Brain microvascular endothelial cell (primary cell): Measurements from ENCODE around the gene AREG.

Experiments
- DNase-seq: peaks from one replicate; pipeline ENCODE4 v3.0.0-alpha.2; 2020
- H3K27ac ChIP-seq: fragments of 250-450 bp; sonication (Bioruptor Pico); 2 replicates; pipeline ENCODE4 v1.5.1; 2020; ENCODE audit warnings: mild to moderate bottlenecking, moderate library complexity
- H3K27me3 ChIP-seq: fragments of 250-450 bp; sonication (Bioruptor Pico); replicated peaks from 2 replicates; pipeline ENCODE4 v1.5.1; 2020; ENCODE audit warnings: mild to moderate bottlenecking
- H3K36me3 ChIP-seq: fragments of 250-450 bp; sonication (Bioruptor Pico); replicated peaks from 2 replicates; pipeline ENCODE4 v1.5.1; 2020; ENCODE audit warnings: mild to moderate bottlenecking
- H3K4me3 ChIP-seq: 2 replicates; pipeline ENCODE4 v1.5.1; 2011; ENCODE audit warnings: low read depth, mild to moderate bottlenecking, control low read depth, low read length, moderate library complexity
- CTCF ChIP-seq: IDR thresholded peaks from 2 replicates; pipeline ENCODE4 v1.5.1; 2011; ENCODE audit warnings: low read depth, mild to moderate bottlenecking, moderate library complexity, low read length, control low read depth, inconsistent platforms; ENCODE audit errors: missing control alignments
- in situ Hi-C: cut with HindIII; loops from 2 replicates; pipeline ENCODE4 v1.10.0; 2017; ENCODE audit warnings: low sequenced_read_pairs, low pct_ligation_motif_present

Gene AREG

DNA sequence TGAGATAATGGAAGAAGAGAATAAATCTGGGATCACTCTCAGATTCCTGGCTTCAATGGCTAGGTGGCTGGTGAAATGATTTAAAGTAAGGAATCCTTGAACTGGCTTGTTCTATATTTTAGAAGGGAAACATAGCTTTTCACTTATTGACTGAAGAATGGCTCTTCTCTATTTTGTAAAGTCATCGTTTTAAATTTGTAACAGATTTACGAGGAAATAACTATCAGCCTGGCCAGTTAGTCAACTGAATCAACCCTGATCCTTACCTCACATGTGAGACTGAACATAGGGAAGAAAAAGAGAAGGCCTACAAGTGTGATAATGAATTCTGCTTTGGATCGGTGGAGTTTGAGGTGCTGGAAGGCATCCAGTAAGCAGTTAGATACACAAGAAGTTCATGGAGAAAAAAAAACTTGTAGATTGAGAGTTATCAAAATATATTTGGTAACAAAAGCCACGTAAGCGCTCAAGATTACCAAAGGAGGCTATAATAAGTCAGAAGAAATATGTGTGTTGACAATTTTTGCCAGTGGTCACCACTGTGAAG, 12.0 kb downstream of the AREG start:
- TF ChIP-seq CTCF = no peak
- DNase-seq = no peak
- H3K4me3 ChIP-seq = no peak overlapping the region
- in situ Hi-C loops = no loop called here
- no peaks in the 10 kb centered on the region for H3K27me3 ChIP-seq
- H3K27ac ChIP-seq = no peak overlapping the region
- no peaks in the 10 kb centered on the region for H3K36me3 ChIP-seq

DNA sequence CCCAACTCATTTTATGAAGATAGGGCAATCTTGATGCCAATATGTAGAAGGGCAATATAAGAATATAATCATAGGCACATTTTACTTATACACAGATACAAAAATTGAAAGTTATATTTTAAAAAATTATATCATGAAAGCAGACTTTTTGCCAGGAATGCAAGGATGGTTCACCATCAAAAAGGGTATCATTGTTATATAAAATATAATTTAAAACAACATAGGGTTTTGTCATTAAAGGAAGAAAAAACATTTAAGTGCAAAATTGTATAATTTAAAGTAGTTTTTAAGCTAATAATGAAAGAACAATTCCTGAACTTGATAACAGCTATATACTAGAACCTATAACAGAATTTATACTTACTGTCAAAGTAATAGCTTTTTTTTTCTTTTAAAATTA, 15.9 kb downstream of the AREG start:
- in situ Hi-C loops = no loop called here
- no peaks in the 10 kb centered on the region for H3K36me3 ChIP-seq

GRCh38 chr4:74463123-74463522, 18.2 kb downstream of the AREG start:
- no peaks in the 10 kb centered on the region for H3K36me3 ChIP-seq
- in situ Hi-C loops = no loop called here
- H3K27me3 ChIP-seq = no peaks in the 10 kb centered on the region
- H3K4me3 ChIP-seq = no peak overlapping the region
- H3K27ac ChIP-seq = no peak overlapping the region
- DNase-seq = no peak
- no peak for TF ChIP-seq CTCF

More for the DNA sequence above, 15.9 kb downstream of the AREG start:
- no peak for DNase-seq
- H3K4me3 ChIP-seq = no peak overlapping the region
- no peak for TF ChIP-seq CTCF
- no peaks in the 10 kb centered on the region for H3K27me3 ChIP-seq
- no peak overlapping the region for H3K27ac ChIP-seq

DNA sequence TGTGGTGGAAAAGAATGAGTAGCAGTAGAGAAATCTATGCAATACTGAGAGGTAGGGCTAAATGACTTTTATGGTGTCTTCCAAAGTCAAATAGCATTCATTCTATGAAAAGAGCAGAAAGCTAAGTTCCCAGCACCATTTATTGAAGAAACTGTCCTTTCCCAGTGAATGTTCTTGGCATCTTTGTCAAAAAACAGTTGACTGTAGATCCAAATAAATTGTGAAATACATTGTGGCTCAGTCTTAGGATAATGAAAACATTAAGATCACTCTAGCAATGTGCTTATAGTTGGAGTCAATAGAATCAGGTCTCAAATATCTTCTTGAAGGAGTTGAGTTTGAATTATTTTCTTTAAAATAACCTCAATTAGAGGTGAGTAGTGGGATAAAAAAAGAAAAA, 19.4 kb downstream of the AREG start:
- in situ Hi-C loops = no loop called here
- no peaks in the 10 kb centered on the region for H3K36me3 ChIP-seq

DNA sequence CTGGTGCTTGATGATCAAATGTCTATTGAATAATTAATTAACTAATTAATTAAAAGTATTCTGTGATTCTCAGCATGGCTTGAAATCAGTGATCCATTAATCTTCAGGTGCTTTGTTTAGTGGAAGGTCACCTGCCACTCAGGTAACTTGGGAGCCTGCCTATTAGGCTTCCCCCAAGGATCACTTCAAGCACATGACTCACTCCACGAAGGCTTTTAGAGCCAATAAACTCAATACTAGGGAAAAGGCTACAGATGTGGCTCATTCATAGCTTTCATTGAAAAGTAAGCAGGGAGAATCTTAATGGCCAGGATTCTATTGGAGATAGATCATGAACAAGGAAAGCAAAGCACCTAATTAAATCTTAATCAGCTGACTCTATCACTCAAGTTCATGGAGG, 21.3 kb downstream of the AREG start:
- no peak for TF ChIP-seq CTCF
- no peak for DNase-seq
- no peak overlapping the region for H3K4me3 ChIP-seq
- H3K27me3 ChIP-seq = no peaks in the 10 kb centered on the region
- no peak overlapping the region for H3K27ac ChIP-seq
- H3K36me3 ChIP-seq = no peaks in the 10 kb centered on the region
- in situ Hi-C loops = no loop called here

More for the DNA sequence above, 19.4 kb downstream of the AREG start:
- no peak for DNase-seq
- H3K27ac ChIP-seq = no peak overlapping the region
- no peak for TF ChIP-seq CTCF
- no peaks in the 10 kb centered on the region for H3K27me3 ChIP-seq
- H3K4me3 ChIP-seq = no peak overlapping the region

GRCh38 chr4:74471264-74471663, 26.3 kb downstream of the AREG start:
- Histone ChIP-seq H3K36me3 (no peaks in the 10 kb centered on the region), H3K27me3 (no peaks in the 10 kb centered on the region), H3K4me3 (no peak overlapping the region), H3K27ac (no peak overlapping the region)
- TF ChIP-seq CTCF = no peak
- no peak for DNase-seq
- in situ Hi-C loops = no loop called here
